GM21526 (cell line): ENCODE measurements around the gene TTC9.
A peak's percentile ranks its signal among the peaks of the same experiment; 100 is the strongest.

Experiments used
- ATAC-seq: cut with Tn5 transposase; IDR thresholded peaks from one replicate; pipeline ENCODE4 v1.9.1; 2021; ENCODE audit warnings: moderate library complexity; ENCODE audit not compliant: unreplicated experiment, low FRiP score

The TTC9 gene

DNA sequence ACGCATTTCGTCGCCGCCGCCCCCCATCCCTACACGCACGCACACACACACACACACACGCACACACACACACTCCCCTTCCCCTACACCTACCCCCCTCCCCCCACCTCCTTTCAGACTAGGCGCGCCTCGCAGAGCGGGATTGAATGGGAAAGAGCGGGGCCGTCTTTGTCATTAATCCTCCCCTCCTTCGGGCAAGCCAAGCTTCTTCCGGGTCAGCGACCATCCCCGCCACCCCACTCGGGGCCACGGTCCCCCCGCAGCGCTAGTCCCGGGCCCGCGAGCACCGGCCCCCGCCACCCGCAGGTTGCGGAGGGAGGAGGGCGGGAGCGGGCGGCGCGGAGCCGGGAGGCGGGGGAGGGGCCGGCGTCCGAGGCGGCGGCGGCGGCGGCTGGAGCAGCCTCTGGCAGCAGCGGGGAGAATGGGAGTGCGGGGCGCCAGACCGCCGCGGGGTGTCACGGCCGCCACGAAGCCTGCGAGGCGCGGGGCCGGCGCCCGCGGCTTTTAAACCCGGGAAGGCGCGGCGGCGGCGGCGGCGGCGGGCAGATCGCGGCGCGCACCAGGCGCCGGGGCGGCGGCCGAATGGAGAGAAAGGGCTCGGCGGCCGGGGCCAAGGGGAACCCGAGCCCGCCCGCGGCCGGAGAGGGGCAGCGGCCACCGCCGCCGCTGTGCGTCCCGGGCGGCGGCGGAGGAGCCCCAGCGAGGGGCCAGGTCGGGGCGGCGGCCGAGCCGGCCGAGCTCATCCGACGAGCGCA is at the start of gene TTC9:
TSS of gene TTC9 (plus strand) at position 369 of the 755 bp plus-strand sequence. CDS start at position 583, 214 bp downstream.
- peak; percentile 29 for ATAC-seq

DNA sequence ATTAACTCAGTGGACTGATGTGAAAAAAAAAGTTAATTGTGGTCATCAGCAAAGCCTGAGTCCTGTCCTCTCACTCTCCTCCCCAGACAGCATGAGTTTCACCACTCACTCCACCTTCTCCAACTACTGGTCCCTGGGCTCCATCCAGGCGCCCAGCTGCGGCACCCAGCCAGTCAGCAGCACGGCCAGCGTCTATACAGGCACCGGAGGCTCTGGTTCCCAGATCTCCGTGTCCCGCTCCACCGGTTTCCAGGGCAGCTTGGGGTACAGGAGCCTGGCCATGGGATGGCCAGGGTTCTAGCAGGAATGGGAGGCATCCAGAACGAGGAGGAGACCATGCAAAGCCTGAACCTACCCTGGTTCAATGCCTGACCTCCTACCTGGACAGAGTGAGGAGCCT is 47.3 kb upstream of the TTC9 start:
- ATAC-seq, result no peak

DNA sequence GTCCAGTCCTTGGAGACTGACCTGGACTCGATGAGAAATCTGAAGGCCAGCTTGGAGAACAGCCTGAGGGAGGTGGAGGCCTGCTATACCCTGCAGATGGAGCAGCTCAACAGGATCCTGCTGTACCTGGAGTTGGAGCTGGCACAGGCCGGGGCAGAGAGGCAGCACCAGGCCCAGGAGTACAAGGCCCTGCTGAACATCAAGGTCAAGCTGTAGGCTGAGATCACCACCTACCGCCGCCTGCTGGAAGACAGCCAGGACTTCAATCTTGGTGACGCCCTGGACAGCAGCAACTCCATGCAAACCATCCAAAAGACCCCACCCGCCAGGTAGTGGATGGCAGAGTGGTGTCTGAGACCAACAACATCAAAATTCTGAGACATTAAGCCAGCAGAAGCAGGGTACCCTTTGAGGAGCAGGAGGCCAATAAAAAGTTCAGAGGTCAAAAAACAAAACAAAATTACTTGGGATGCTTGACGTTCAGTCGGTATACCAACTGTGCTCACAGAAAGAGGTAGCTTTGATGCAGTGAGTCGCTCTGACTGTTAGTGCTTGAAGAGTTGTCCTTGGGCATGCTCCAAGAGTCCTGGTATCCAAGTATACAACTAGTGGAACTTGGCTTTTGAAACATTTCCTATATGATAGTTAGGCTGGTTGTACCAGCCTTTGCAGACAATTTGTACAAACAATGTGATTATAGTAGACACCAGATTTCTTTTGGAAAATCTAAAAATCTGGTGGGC is 46.1 kb upstream of the TTC9 start:
- no peak for ATAC-seq

DNA sequence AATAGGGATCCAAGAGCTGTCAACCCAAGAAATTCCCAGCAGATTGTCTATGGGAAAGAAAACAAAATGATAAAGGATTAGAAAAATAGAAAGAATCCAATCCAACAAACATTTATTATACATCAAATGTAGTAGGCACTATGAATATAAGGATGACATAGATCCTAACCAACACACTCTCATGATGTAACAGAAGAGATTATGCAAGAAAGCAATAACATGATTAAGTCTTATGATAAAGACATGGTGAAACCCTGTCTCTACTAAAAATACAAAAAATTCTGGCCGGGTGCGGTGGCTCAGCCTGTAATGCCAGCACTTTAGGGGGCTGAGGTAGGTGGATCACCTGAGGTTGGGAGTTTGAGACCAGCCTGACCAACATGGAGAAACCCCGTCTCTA is 44.0 kb upstream of the TTC9 start:
- no peak for ATAC-seq

DNA sequence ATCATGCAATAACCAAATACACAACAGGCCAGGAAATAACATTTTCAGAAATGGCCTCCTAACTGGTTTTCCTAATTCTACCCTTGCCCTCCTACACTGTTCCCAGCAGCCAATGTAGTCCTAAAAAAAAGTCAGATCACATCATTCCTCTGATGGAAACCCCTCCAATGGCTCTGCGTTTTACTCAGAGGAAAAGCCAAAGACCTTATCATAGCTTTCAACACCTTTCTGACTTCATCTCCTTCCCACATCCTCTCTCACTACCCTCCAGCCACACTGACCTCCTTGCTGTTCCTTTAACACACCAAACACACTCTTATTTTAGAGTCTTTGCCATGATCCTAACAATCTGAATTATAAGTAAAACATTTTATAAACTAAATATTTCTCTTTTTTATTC is 42.4 kb upstream of the TTC9 start:
- no peak for ATAC-seq

DNA sequence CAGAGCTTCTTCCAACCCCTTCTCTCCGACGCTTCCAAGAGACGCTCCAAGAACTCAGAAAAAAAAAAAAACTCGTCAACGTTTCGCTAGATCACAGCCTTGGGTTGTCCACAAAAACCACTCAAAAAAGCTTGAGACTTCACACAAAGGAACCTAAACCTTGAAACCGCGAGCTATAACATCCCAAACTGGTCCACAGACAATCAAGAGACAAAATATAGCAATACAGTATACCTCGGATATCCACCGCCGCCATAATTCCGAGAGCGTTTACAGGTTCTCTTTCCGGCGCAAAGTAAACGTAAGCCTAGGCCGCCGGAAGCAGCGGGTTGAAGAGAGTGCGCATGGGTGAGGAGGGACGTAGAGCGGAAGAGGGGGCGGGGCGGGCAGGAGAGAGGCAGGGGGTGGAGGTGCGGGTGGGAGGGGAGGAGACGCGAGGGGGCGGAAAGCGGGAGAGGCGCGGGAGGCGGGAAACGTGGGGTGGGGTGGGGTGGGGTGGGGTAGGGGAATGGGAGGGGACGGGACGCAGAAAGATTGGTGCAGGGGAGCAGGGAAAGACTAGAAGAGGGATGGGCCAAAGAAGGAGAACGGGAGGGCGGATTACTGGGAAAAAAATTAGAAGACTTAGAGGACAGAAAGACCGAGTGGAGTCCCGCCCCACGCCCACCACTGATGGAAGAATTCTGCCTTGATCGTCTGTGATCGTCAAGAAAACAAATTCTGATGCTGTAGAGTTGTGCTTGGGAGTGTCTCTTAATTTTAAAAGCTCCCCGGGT is 41.1 kb upstream of the TTC9 start, which contains the start of gene MED6:
TSS of gene MED6 (minus strand) at position 274 of the 776 bp plus-strand sequence. CDS start at position 256, 18 bp downstream.
- peak; percentile 75 for ATAC-seq

DNA sequence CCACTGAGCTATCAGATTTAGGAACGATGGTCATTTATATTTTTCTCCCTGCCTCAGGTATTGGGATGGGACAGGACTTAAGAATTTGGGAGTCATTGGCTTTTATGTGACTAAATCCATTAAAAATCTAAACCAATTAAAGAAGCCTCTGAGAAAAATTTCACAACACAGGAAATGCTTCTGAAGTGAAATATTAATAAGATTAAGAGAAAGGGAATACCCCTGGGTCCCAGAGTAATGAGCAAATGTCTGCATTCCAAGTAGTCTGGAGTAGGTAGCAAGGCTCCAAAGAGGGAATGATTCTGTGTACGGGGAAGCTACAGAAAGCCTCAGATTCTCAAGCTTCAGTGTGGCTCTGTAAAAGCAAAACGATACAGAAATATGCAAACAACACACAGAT is 40.6 kb upstream of the TTC9 start:
- no peak for ATAC-seq

DNA sequence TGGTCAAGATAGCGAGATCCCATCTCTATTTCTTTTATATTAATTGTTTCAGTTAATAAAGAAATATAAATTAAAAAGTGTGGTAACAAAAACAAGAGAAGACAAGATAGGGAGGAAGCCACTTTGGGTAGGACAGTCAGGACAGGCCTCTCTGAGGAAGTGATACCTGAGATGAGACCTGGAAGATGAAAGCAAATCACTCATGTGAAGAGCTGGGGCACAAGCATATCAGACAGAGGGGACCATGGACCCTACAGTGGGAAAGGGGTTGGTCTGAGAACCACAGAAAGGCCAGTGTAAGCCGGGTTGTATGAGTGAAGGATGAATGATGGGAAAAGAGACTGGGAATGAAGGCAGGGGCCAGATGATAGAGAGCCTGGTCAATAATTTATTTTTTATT is 39.5 kb upstream of the TTC9 start:
- ATAC-seq, result no peak

DNA sequence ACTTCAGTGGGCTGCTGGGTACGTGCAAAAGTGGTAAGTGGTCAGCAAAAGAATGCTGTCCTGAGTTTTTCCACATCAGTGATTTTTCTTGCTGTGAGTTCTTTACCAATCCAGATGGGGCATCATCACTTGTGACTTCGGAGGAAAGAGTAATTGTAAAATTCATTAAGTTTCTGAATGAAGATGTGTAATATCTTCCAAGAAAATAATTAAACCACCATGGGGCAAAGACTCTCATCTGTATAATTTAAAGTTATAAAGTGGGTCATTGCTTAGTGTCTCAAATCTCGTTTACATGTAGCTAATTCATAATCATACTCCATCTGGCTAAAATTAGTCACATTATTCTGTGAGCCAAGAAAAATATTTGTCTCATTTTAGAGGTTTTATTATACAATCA is 30.5 kb upstream of the TTC9 start:
- no peak for ATAC-seq

DNA sequence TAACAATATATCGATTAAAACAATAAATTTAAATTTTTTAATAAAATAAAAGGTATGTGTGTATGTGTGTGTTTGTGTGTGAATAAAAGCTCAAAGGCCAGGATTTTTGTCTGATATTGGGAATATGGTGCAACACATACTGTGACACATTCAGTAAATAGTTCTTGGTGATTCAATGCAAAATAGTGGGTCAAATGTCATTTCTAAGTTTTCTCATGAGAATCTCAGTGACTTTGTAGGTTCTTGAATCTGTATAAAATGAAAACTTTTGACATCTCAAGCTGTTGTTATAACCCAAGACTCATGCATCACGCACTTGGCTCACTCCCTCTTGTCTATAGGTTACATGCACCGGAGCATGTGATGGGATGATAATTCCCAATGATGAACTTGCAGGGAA is 25.1 kb upstream of the TTC9 start:
- ATAC-seq, result no peak

DNA sequence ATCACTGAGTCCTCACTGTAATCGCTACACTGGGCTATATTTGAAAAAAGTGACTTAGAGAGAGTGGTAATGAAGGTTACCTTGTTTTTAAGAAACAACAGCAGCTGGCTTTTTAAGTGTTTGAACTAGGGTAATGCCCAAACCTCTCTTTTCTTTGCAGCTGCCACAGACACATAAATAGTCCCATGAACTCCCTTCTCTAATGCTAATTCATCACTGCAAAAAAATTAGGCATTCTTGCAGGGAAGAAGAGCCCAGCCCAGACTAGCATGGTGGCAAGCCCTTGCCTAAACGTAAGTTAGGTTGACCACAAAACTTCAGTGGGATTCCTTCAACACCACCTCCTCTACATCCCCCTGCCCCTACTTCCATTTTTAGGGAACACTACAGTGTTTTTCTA is 23.4 kb upstream of the TTC9 start:
- no peak for ATAC-seq

DNA sequence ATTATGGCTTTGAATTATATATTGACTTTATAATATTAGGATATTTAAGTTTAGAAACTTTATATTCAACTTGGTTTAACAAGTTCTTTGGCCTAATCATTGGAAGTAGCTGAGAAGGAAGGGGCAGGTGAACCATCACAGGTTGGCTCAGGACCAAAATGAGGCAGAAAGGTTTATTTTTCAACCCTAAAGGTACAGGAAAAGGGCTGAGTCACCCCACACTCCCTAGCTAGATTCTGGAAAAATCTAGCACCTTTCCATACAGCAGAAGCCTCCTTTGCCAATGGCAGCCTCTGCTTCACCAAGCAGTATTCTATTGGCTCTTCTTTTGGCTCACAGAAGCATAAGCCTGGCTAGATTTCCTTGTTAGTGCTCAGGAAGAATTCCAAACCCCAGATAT is 22.0 kb upstream of the TTC9 start:
- no peak for ATAC-seq

DNA sequence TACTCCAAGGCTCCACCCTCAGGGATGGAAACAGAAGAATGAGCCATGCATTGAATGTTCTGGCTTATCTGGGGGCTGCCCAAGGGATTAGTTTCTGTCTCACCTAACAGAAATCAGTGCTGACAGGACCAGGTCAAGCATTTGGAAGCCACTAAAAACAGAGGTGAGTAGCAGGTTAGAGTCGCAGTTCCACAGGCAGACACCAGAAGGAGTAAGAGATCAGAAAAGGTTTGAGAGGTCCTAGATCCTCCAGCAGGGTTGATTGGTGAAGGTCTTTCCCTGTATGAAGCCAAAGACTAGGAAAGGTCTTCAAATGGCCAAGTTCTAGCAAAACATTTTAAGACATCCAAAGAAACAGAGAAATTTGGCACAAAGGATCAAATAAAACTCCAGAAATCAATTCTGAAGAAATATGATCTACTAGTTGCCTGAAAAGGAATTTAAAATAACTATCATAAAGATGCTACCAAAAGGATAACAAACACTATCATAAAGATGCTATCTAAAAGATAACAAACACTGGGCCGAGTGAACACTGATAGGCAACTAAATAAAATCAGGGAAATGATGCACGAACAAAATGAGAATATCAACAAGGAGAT is 19.5 kb upstream of the TTC9 start:
- ATAC-seq, result no peak

DNA sequence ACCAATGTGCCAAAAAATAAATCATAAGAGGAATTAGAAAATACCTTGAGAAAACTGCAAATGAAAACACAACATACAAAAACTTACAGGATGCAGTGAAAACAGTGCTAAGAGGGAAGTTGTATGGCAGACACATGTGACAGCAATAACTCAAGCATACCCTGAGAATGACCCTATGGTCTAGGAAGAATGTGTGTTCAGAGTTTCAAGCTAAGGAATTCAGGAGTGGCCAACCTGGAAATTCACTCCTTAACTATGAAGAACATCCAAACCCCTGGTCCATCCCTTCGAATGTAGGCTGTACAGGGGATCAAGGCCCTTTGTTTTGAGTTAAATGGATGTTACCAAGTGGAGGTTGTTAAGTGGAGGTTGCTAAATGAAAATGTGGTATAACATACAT is 16.7 kb upstream of the TTC9 start:
- no peak for ATAC-seq

DNA sequence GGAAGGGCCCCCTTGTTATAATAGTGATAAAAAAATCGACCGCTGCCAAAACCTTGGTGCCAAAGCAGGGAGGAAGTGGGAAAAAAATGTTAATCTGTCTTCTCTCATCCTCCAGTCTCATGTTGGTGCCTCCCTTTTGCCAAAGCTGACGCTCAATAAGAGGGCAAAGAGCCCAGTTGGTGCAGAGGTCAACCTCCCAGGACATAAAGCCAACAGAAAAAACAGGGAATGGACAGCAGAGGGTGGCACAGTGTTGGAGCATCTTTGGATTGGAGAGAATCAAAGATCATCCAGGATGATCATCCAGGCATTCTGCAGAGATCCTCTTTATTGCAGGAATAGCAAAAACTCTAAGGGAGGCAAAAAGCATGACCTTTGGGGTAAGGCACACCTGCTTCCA is 9.8 kb upstream of the TTC9 start:
- ATAC-seq, result no peak

DNA sequence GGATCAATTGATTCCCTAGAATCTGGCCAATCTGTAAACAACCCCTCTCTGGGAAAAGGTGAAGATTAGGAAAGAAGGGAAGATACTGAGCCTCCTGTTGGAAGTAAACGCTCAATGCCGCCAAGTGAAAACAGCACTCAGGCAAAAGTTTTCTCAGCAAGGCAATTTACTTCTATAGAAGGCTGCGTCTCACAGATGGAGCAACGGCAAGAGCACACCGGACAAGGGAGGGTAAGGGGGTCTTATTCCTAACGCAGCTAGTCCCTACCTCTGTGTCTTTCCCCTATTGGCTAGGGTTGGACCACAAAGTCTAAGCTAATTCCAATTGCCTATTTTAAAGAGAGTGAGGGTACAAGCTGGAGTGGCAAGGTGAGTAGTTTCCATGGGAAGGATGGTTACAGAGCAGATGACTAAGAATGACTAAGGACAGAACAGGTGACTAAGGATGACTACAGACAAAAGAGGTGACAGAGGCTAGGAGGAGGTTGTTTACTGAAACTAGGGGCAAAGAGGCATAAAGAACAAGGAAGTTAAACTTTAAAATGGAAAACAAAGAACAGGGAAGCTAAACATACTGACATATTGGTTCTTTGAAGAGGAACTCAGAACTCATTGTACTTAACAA is 5.6 kb upstream of the TTC9 start:
- no peak for ATAC-seq

DNA sequence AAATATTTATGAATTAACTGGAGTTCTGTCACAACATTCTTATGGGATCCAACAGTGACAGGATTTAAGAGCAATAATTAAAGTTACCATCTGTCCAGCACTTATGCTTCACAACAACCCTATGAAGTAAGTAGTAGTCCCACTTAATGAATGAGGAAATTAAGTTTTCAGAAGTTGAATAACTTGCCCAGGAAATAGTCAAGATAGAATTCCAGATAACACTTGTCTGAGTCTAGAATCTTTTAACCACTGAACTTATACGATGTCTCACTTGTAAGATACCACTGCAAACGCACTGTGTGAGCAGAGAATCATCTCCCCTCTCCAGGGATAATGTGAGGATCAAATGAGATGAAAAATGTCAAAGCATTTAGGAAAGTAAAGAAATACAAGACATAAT is 3.3 kb upstream of the TTC9 start:
- ATAC-seq, result no peak

DNA sequence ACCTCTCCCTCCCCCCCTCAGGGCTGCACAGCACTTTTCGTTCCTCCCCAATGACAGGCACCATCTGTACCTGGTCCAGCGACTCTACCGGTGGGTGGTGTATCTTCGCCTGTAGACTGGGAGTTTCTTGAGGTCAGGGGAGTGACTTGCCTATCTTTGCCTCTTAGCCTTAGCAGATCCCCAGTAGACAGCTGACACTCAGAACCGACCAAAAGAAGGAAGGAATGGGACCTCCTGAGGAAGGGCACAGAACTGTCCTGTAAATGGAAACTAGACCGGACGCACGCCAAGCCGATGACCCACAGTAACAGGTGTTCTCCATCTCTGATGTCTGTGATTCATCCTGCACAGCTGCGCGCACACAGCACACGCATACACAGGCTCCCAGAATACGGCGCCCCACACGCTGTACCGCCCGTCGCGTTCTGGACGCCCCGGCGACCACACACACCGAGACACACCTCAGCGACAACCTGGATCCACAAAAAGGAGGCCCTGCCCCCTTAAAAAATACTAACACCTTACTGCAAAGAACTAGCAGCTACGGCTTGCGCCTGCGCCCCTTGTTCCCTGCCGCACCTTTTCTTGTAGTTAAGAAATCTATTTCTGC is 673 bp upstream of the TTC9 start:
- ATAC-seq, result peak; percentile 46

DNA sequence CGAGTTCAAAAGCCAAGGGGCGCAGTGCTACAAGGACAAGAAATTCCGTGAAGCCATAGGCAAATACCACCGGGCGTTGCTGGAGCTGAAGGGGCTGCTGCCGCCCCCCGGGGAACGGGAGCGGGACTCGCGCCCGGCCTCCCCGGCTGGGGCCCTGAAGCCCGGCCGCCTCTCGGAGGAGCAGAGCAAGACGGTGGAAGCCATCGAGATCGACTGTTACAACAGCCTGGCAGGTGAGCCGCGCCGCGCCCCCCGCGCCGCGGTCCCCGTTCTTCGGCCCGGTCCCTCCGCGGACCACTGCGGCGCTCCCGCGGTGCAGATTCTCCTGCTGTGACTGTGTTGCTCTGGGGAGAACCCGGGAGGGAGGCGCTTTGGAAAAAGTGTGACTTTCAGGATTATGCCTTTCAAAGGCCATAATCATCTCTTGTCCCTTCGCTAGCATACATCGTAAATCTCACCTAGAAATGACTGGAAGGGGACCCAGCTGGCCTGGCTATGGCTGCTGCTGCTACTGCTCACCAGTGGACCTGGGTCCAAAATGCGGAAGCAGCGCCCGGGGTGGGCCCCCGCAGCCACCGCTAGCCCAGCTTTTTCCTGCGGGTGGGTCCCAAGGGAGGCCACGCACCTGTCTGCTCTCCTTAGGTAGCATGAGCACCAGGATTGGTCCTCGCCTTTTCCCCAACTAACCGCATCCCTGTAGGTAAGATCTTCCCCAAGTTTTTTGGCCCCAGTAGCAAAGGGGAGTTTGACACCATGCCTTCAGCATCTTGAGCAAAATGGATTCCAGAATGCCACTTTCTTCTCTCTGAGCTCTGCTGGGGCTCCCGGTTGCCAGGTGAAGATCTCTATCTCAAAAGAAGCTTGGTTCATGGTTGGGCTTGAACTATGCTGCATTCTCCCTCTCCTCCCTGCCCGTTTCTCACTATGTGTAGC is 853 bp downstream of the TTC9 start:
- peak; percentile 38 for ATAC-seq
